ENCODE data around the gene G3BP2.
"Not testable (repeated sequence)": the region's sequence is repeated elsewhere in the genome, so short reads cannot be mapped to it uniquely, and the experiment has no call there.

The G3BP2 gene

DNA sequence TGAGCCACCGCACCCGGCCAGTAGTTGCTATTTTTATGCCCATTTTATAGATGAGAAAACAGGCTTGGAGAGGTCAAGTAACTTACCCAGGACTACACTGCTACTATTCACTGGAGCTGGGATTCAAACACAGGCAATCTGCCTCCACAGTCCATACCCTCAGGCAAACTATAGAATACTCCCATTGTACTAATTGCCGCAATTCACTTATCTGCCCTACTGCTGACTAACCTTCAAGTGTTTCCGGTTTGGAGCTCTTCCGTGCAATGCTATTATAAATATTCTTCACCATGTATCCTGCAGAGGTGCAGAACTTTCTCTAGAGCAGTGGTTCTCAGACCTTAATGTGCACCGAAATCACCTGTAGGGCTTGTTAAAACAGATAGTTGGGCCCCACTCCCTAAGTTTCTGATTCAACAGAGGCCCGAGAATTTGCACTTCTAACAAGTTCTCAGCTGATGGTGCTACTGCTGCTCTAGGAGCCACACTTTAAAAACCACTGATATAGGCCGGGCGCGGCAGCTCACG, 1.9 kb upstream of the G3BP2 start:
- H3K36me3 ChIP-seq (ENCODE audit: insufficient read depth, low read length) = peaks cover 4% of the 10 kb centered on the region
- no peak overlapping the region for H2AFZ ChIP-seq (ENCODE audit: low read depth, low read length)
- peaks cover 25% of the 10 kb centered on the region for H3K4me1 ChIP-seq (ENCODE audit: insufficient read depth, low read length)
- H3K4me3 ChIP-seq (ENCODE audit: low read length) = no peak overlapping the region
- H3K27me3 ChIP-seq (ENCODE audit: insufficient read depth, low read length) = no peaks in the 10 kb centered on the region
- no peaks in the 10 kb centered on the region for H3K9me3 ChIP-seq (ENCODE audit: low read length)

DNA sequence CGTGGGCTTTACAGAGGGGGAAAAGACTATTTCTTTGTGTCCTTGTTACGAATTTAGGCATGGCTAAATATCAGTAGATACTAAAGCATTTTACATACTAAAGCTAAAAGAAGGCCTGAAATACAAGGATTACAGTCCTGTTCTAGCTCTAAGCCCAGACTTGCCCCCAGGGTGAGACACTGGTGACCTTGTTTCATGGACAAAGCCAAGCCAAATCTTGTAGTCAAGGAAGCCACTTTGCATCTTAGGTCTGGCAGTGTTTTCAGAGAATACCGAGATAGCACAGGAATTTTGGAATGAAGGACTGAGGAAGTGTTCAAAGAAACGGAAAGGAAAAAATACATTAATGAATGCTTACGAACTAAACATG, 733 bp upstream of the G3BP2 start:
- H3K4me1 ChIP-seq (ENCODE audit: insufficient read depth, low read length) = peaks cover 25% of the 10 kb centered on the region
- H3K9me3 ChIP-seq (ENCODE audit: low read length) = no peaks in the 10 kb centered on the region
- H3K36me3 ChIP-seq (ENCODE audit: insufficient read depth, low read length) = peaks cover 4% of the 10 kb centered on the region
- H3K4me3 ChIP-seq (ENCODE audit: low read length) = peak overlapping the region; percentile 82
- H3K27me3 ChIP-seq (ENCODE audit: insufficient read depth, low read length) = no peaks in the 10 kb centered on the region
- H2AFZ ChIP-seq (ENCODE audit: low read depth, low read length) = peak overlapping the region; percentile 75

DNA sequence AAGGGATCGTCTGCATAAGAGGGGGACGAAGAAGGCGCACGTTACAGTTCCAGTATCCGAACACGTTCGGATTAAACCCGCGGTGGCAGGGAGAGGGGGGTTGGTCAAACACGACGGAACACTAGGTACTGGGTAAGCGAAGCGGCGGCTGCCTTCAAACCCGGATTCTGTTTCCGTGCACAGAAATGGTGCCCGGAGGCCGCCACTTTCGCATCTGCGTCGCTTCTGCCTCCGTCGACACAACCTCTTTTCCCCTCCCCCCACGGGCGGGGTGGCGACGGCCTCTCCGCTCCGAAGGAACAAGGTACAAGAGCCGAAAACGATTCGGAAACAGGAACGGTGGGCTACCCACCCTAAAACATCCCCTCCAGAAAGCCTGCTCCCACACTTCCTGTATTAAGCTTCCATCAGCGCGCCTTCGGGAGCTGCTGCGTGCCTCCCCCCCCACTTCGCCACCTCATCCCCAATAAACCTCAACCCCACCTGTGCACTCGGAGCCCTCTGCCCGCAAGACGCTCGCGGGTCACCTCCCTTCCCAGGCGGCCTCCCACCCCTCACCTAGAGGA, 667 bp downstream of the G3BP2 start:
- peaks cover 4% of the 10 kb centered on the region for H3K36me3 ChIP-seq (ENCODE audit: insufficient read depth, low read length)
- H3K9me3 ChIP-seq (ENCODE audit: low read length) = no peaks in the 10 kb centered on the region
- peaks cover 25% of the 10 kb centered on the region for H3K4me1 ChIP-seq (ENCODE audit: insufficient read depth, low read length)
- peak overlapping the region; percentile 6 for H2AFZ ChIP-seq (ENCODE audit: low read depth, low read length)
- H3K4me3 ChIP-seq (ENCODE audit: low read length) = peak overlapping the region; percentile 82
- no peaks in the 10 kb centered on the region for H3K27me3 ChIP-seq (ENCODE audit: insufficient read depth, low read length)

DNA sequence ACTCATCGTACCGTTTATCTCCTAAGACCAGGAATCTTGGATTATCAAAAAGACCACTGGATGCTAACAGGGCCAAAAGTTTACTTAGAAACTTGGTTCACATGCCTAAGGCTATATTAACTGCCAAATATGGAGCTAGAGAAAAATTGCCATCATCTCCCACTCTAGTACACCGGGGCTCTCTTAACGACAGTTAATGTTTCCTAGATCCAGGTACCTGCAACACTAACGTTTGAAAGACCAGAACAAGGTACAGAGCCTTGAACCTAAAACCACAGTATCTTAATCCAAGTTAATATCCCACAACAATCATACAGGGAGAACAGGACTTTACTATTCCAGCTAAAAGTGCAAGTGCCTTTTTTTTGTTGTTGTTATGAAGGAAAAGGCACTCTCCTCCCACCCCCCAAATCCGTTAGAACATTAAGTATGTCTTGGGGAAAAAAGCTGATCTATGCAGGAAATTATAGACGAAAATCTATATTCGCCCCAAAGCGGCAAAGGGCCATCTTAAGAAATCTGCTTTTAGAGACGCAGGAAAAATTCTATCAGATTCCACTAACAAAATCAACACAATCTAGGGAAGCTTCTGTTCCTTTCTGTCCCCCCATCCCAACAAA, 1.3 kb downstream of the G3BP2 start:
- peaks cover 4% of the 10 kb centered on the region for H3K36me3 ChIP-seq (ENCODE audit: insufficient read depth, low read length)
- H3K4me1 ChIP-seq (ENCODE audit: insufficient read depth, low read length) = peaks cover 25% of the 10 kb centered on the region
- H3K4me3 ChIP-seq (ENCODE audit: low read length) = peak overlapping the region; percentile 82
- no peaks in the 10 kb centered on the region for H3K27me3 ChIP-seq (ENCODE audit: insufficient read depth, low read length)
- no peak overlapping the region for H2AFZ ChIP-seq (ENCODE audit: low read depth, low read length)
- no peaks in the 10 kb centered on the region for H3K9me3 ChIP-seq (ENCODE audit: low read length)

DNA sequence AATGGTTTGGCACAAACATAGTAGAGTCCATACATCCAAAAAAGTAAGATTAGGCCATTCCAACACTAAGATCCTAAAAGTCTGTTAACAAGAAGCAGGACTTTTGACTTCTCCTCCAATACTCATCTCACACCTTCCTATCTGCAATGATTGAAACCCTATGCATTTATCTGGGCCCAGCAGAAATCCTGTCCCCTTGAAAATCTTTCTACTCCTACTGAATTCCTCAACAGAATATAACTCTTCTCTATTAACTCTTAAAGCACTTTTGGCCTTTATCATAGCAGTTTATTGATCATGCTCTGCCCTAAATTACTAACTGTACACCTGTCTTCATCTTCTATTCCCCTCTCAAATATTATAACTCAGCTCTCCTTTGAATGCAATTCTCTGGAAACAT, 4.6 kb downstream of the G3BP2 start:
- H3K4me3 ChIP-seq (ENCODE audit: low read length) = no peak overlapping the region

DNA sequence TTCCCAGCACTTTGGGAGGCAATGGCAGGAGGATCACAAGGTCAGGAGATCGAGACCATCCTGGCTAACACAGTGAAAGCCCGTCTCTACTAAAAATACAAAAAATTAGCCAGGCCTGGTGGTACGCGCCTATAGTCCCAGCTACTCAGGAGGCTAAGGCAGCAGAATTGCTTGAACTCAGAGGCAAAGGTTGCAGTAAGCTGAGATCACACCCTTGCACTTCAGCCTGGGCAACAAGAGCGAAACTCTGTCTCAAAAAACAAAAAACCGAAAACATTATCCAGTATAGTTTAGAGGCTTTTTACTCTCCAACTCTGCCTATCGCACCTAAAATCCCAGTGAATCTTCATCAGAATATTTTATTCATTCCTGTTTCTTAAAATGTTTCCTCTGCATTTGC, 5.6 kb downstream of the G3BP2 start:
- not testable (repeated sequence) for H3K4me3 ChIP-seq (ENCODE audit: low read length); H3K36me3 ChIP-seq (ENCODE audit: insufficient read depth, low read length); H3K27me3 ChIP-seq (ENCODE audit: insufficient read depth, low read length); H2AFZ ChIP-seq (ENCODE audit: low read depth, low read length); H3K9me3 ChIP-seq (ENCODE audit: low read length)
- peaks cover 16% of the 10 kb centered on the region for H3K4me1 ChIP-seq (ENCODE audit: insufficient read depth, low read length)

More for the DNA sequence above, 4.6 kb downstream of the G3BP2 start:
- Histone ChIP-seq H3K9me3 (ENCODE audit: low read length) (no peaks in the 10 kb centered on the region), H3K27me3 (ENCODE audit: insufficient read depth, low read length) (no peaks in the 10 kb centered on the region), H2AFZ (ENCODE audit: low read depth, low read length) (no peak overlapping the region), H3K4me1 (ENCODE audit: insufficient read depth, low read length) (peaks cover 17% of the 10 kb centered on the region), H3K36me3 (ENCODE audit: insufficient read depth, low read length) (peaks cover 4% of the 10 kb centered on the region)

DNA sequence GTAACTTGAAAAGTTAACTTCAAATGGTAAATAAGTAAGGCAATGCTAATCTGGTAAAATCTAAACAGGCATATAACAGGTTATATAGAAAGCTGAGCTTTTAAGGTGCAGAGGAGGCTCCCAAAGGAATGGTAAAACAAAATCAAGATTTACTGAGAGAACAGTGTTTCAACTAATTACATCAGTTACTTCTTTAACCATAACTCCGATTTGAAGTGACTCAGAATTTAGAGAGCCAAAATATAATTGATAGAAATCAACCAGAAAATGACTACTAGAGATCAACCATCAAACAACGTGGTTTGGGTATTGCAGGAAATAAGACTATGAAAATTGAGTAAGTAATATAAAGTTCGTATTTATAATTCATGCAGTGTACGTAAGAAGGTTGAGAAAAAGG, 6.9 kb downstream of the G3BP2 start:
- Histone ChIP-seq H3K36me3 (ENCODE audit: insufficient read depth, low read length) (peaks cover 14% of the 10 kb centered on the region), H3K4me1 (ENCODE audit: insufficient read depth, low read length) (peaks cover 11% of the 10 kb centered on the region), H3K27me3 (ENCODE audit: insufficient read depth, low read length) (no peaks in the 10 kb centered on the region), H3K4me3 (ENCODE audit: low read length) (no peak overlapping the region), H3K9me3 (ENCODE audit: low read length) (no peaks in the 10 kb centered on the region), H2AFZ (ENCODE audit: low read depth, low read length) (no peak overlapping the region)

DNA sequence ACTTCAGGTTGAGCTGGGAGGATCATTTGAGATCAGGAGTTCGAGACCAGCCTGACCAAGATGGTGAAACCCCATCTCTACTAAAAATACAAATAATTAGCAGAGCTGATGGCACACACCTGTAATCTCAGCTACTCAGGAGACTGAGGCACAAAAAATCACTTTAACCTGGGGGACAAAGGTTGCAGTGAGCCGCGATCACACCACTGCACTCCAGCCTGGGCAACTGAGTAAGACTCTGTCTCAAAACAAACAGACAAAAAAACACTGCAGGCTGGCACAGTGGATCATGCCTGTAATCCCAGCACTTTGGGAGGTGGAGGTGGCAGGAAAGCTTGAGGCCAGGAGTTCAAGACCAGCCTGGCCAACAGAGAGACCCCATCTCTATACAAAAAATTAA, 8.6 kb downstream of the G3BP2 start:
- not testable (repeated sequence) for H3K9me3 ChIP-seq (ENCODE audit: low read length); H3K4me3 ChIP-seq (ENCODE audit: low read length); H2AFZ ChIP-seq (ENCODE audit: low read depth, low read length); H3K27me3 ChIP-seq (ENCODE audit: insufficient read depth, low read length); H3K4me1 ChIP-seq (ENCODE audit: insufficient read depth, low read length)
- H3K36me3 ChIP-seq (ENCODE audit: insufficient read depth, low read length) = peaks cover 23% of the 10 kb centered on the region

DNA sequence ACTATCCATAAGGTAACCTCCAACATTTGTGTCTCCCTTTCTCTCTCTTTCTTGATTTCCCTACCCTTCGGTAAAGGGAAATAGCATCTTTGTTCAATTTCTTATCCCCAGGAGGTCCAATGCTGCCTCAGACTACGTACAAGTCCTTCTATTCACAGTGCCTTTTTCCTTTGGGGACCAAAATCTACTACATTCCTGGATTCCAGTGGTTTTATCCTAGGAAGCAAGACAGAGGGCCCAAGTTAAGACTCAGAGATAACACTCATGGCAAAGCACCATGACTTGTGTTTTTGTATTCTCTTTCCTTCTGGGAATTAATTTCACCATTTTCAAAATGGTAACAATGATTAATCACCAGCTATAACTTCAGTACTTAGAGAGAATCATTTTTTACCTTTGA, 10.6 kb downstream of the G3BP2 start:
- Histone ChIP-seq H2AFZ (ENCODE audit: low read depth, low read length) (no peak overlapping the region), H3K36me3 (ENCODE audit: insufficient read depth, low read length) (peaks cover 42% of the 10 kb centered on the region), H3K4me3 (ENCODE audit: low read length) (no peak overlapping the region), H3K27me3 (ENCODE audit: insufficient read depth, low read length) (no peaks in the 10 kb centered on the region), H3K4me1 (ENCODE audit: insufficient read depth, low read length) (peaks cover 5% of the 10 kb centered on the region), H3K9me3 (ENCODE audit: low read length) (no peaks in the 10 kb centered on the region)

DNA sequence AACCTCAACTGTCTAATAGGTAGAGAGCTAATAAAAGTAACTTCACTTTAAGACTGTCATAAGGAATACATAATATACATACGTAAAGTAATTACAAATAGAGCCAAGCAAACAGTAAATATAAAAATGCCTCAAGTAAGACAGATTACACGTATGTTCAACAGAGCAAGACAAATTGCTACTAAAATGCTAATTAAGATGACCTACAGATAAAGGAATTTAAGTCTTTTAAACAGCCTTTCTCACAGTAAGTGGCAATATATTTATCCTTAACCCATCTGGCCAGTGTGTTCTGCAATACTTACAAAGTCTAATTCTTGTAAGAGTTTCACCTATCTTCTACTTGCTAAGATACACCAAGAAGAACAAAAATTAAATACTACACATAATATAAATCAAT, 12.7 kb downstream of the G3BP2 start:
- Histone ChIP-seq H3K36me3 (ENCODE audit: insufficient read depth, low read length) (peaks cover 63% of the 10 kb centered on the region), H3K9me3 (ENCODE audit: low read length) (no peaks in the 10 kb centered on the region), H3K4me1 (ENCODE audit: insufficient read depth, low read length) (peaks cover 5% of the 10 kb centered on the region), H2AFZ (ENCODE audit: low read depth, low read length) (no peak overlapping the region), H3K4me3 (ENCODE audit: low read length) (no peak overlapping the region), H3K27me3 (ENCODE audit: insufficient read depth, low read length) (no peaks in the 10 kb centered on the region)

DNA sequence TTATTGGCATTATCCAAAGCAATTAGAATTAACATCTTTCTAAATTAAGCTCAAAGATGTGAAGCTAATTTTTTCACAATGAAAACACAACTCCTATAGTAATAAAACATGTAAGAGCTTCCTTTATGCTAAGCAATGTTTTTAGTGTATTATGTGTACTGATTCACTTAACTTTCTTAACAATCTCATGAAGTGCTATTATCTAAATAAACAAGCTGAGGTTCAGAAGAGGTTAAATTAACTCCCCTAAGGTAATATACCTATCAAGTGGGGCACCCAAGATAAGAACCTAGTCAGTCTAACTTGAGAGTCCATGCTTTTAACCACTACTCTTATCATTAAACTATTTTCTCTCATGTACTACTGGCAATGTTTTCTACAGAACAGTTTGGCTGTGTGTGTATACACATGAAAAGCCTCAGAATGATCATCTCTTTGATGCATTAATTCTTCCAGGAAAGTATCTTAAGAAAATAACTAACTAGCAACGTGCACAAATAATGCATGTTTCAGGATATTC, 13.6 kb downstream of the G3BP2 start:
- Histone ChIP-seq H2AFZ (ENCODE audit: low read depth, low read length) (no peak overlapping the region), H3K27me3 (ENCODE audit: insufficient read depth, low read length) (no peaks in the 10 kb centered on the region), H3K4me1 (ENCODE audit: insufficient read depth, low read length) (peaks cover 5% of the 10 kb centered on the region), H3K4me3 (ENCODE audit: low read length) (no peak overlapping the region), H3K36me3 (ENCODE audit: insufficient read depth, low read length) (peaks cover 72% of the 10 kb centered on the region), H3K9me3 (ENCODE audit: low read length) (no peaks in the 10 kb centered on the region)

DNA sequence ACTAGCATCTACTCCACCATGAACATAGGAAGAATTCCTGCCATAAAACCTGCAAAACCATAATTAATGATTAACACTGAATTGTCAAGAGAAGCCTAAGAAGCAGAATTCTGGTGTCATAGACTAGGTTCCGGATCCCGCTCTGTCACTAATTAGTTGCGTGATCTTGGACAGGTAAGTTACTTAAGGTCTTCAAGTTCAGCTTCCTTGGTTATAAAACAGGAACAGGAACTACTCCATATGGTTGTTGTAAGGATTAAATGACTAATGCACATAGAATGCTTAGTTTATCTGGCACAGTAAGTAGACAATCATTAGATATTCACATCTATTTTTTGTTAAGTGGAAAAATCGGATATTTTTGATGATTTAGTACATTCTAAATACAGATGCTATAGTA, 14.3 kb downstream of the G3BP2 start:
- no peak overlapping the region for H3K4me3 ChIP-seq (ENCODE audit: low read length)
- no peaks in the 10 kb centered on the region for H3K27me3 ChIP-seq (ENCODE audit: insufficient read depth, low read length)
- no peak overlapping the region for H2AFZ ChIP-seq (ENCODE audit: low read depth, low read length)
- peaks cover 5% of the 10 kb centered on the region for H3K4me1 ChIP-seq (ENCODE audit: insufficient read depth, low read length)
- no peaks in the 10 kb centered on the region for H3K9me3 ChIP-seq (ENCODE audit: low read length)
- peaks cover 79% of the 10 kb centered on the region for H3K36me3 ChIP-seq (ENCODE audit: insufficient read depth, low read length)

DNA sequence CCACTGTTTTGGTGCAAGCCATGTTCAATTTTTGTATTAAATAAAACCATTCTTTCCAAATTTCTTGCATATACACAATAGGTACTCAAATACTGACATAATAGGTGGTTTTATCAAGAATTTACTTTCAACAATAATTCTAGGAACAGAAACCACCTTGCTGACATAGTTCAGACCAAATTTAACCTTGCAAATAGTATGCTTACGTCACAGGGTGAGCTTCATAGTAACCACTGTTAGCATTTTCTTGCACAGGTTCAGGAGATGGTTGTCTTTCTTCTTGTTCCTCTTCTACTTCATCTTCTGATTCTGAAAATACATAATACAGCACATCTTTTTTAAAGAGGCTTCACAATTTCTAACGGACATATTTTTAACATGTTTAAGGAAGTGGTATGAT, 17.6 kb downstream of the G3BP2 start:
- no peaks in the 10 kb centered on the region for H3K9me3 ChIP-seq (ENCODE audit: low read length)
- peaks cover 6% of the 10 kb centered on the region for H3K4me1 ChIP-seq (ENCODE audit: insufficient read depth, low read length)
- H3K27me3 ChIP-seq (ENCODE audit: insufficient read depth, low read length) = no peaks in the 10 kb centered on the region
- no peak overlapping the region for H3K4me3 ChIP-seq (ENCODE audit: low read length)
- H3K36me3 ChIP-seq (ENCODE audit: insufficient read depth, low read length) = peaks cover 93% of the 10 kb centered on the region
- H2AFZ ChIP-seq (ENCODE audit: low read depth, low read length) = no peak overlapping the region

DNA sequence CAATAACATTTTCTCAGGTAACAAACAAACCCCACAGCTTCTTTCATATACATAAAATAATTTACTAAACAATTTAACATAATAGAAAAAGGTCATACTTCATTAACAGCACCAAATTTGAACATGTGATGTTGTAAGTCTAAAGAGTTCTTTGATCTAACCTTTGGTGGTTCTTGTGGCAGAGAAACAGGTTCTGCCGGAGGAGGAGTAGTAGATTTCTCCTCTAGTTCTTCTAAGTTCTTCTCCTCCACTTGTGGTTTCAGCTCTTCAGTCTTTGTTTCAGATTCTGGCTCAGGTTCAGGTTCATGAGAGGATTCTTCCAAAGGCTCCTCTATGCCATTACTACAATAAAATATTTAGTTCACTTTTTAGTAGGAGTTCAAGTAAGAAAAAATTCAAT, 18.3 kb downstream of the G3BP2 start:
- Histone ChIP-seq H3K4me3 (ENCODE audit: low read length) (no peak overlapping the region), H3K4me1 (ENCODE audit: insufficient read depth, low read length) (peaks cover 3% of the 10 kb centered on the region), H3K9me3 (ENCODE audit: low read length) (no peaks in the 10 kb centered on the region), H2AFZ (ENCODE audit: low read depth, low read length) (no peak overlapping the region), H3K36me3 (ENCODE audit: insufficient read depth, low read length) (peaks cover 90% of the 10 kb centered on the region), H3K27me3 (ENCODE audit: insufficient read depth, low read length) (no peaks in the 10 kb centered on the region)
